HG02759 (cell line): Measurements from ENCODE around the gene FEZF2.
A peak's percentile ranks its signal among the peaks of the same experiment; 100 is the strongest.

Experiments
- ATAC-seq: cut with Tn5 transposase; IDR thresholded peaks from one replicate; pipeline ENCODE4 v1.9.1; 2021; ENCODE audit warnings: mild to moderate bottlenecking, moderate library complexity; ENCODE audit not compliant: unreplicated experiment

Gene FEZF2

DNA sequence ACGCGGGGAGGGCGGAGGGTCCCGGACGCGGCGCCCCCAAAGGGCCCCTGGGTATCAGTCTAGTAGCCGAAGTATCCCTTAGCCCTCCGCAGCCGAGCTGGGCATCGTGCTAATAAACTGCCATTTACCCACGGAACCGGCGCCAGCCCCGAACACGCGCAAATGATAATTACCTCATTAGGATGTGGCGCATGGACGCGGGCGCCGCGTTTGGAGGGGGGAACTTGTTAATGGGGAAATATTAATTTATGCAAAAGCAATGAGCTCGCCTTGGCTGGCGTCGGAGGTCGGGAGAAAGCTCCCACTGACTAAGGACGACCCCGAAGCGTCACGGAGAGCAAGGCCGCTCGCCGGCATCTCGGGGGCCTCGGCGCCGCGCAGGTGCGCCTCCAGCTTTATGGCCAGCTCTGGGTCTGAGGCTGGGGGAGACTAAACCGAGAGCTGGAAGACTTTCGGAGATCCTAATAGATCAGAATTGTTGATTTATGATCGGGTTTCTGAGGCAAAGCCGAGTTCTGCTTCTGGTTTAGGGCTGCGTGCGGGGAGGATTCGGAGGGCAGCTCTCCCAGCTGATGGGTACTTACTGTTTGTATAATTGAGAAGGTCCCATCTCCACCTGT lies 474 bp upstream of the FEZF2 start:
- no peak for ATAC-seq

GRCh38 chr3:62372621-62373041 lies 719 bp downstream of the FEZF2 start:
- ATAC-seq: no peak

- ATAC-seq: no peak
These were observed 1.4 kb downstream of the FEZF2 start for GRCh38 chr3:62371720-62372591.

DNA sequence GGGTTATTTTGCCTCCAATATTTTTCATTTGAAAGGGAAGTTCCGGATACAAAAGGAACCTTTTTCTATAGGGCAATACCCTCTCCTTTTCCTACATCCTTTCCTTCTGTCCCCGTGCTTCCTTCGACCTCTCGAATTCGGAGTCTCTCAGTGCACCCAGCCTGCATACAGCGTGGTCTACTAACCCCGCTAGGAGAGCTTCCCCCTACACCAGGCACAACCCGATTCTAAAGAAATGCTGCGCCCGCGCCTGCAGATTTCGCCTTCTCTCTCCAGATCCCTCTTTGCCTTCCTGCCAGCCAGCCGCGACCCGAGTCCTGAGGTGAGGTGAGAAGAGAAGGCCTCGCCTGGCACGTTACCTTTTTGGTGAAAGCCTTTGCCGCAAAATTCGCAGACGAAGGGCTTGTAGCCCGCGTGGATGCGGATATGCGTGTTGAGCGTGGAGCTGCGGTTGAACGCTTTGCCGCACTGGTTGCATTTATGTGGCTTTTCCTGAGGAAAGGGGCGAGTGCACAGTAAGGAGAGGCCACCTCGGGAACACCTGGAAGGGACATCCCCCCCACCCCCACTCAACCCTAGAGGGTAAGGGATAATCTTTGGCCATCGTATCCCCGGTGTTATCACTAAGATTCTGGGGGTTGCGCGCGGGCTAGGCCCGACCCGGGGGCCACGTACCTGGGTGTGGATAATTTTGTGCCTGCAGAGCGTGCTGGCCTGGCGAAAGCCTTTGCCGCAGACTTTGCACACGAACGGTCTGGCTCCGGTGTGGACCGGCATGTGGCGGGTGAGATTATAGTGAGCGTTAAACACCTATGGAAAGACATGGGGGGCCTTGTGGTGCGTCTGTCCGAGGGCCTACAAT lies 2.3 kb downstream of the FEZF2 start:
- ATAC-seq: no peak

- ATAC-seq: no peak
These were observed 3.1 kb downstream of the FEZF2 start for GRCh38 chr3:62370112-62370857.

GRCh38 chr3:62369476-62369743 lies 3.9 kb downstream of the FEZF2 start:
- ATAC-seq: no peak

GRCh38 chr3:62368705-62369475 lies 4.5 kb downstream of the FEZF2 start:
- ATAC-seq: no peak

DNA sequence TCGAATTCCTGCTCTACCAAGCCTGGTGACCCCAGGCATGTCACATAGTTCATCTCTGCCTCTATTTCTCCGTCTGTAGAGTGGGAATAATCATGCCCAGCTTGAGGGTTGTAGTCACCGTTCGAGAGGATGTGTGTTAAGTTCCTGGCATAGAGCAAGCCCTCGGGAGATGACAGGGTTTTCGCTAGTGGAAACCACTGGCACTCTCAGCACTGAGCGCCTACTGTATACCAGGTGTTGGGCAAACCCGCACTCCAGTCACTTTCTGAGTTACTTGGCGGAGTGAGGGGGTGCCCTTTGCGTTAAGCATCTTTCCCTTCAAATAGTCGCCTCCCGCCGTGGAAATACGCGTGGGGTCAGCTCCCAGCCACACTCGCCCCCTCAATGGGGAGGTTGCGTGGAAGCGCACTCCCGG lies 5.1 kb downstream of the FEZF2 start:
- no peak for ATAC-seq

- no peak for ATAC-seq
These were observed 5.6 kb downstream of the FEZF2 start for GRCh38 chr3:62367763-62368195.

DNA sequence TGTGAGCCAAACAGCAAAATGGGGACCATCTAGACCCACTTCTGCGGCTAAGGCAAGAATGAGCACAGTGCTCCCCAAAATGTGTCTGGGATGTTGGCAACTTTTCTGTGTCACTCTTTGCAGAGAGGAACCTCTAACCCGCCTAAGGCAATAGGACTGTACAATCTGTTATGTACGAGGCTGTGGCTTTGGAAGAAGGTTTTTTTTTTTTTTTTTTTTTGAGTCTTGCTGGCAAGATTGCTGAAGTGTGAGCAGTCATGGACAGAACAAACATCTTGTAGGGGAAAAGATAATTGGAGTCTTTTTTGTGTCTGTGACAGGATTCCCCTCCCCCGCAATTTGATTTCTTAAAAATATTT lies 7.2 kb downstream of the FEZF2 start:
- no peak for ATAC-seq

DNA sequence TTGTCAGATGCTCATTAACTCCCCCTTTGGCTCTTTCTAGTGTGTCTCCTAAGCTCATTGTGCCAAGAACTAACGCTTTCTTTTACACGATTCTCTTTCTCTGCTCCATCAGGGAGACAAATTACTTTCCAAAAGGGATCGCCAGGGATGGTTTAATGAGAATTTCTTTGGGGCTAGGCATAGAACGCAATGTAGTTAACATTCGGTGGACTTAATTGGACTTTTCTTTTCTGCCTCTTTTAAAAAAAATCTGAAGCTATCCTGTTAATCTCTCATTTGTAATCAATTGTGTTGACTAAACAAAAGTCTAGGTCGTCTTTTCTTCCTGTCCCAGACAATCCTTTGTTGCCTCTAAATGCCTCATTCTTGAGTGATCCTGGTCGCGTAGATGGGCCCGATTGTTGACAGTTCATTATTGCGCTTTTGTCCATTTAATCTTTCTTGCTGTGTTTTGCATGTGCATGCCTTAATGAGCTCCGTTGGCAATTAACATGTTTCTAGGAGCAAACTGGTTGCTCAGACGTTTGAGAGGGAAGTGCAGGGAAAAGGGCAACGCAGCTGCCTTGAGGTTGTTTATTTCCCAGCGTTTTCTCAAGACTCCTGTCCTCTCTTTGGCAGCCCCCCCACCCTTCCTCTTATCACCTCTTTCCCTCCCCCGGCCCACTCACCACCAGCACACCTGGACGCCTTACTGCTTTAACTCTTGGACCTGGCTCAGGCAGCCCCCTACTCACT lies 7.8 kb downstream of the FEZF2 start:
- no peak for ATAC-seq

DNA sequence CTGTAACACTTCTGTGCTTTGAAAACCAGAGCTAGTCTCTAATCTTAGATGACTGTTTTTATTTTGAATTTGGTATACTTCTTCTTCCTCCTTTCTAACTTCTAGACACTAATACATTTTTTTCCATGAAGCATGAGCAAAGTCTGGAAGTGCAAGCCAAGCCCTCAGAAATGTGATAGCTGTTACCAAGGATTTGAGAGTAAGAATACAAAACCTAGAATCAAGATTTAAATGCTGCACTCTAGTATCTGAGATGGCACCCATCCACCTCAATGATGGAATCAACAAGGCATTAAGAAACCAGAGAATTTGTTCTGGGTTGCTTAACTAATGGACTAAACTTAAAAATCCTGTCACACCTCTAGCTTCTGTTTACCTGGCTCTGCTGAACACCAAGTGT lies 9.2 kb downstream of the FEZF2 start:
- ATAC-seq: no peak

GRCh38 chr3:62363275-62363674 lies 10.1 kb downstream of the FEZF2 start:
- no peak for ATAC-seq

GRCh38 chr3:62361824-62362223 lies 11.5 kb downstream of the FEZF2 start:
- ATAC-seq: peak; percentile 30

- ATAC-seq: peak; percentile 95
These were observed 12.1 kb downstream of the FEZF2 start for GRCh38 chr3:62361261-62361660.

GRCh38 chr3:62359531-62359930 lies 13.8 kb downstream of the FEZF2 start:
- no peak for ATAC-seq

GRCh38 chr3:62356356-62356755 lies 17.0 kb downstream of the FEZF2 start:
- no peak for ATAC-seq

DNA sequence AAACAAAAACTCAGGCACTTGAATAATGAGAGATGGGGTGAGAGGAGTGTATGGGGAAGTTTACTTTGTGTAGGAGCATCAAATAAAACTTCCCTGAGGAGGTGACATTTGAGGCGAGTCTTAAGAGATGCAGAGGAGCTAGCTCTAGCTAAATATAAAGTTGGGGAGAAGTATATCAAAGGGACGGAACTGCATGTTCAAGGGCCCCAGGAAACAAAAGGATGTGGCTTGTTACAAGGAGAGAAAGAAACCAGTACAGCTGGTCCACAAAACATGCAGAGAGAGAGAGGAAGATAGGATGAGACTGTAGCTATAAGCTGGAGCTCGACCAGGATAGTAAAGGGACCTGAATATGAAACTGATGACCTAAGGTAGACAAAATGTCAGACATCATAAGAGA lies 17.6 kb downstream of the FEZF2 start:
- no peak for ATAC-seq

- no peak for ATAC-seq
These were observed 29.6 kb downstream of the FEZF2 start for GRCh38 chr3:62343755-62344154.

GRCh38 chr3:62335196-62335595 lies 38.2 kb downstream of the FEZF2 start:
- ATAC-seq: no peak
